ENCODE data around the gene LHCGR.

Gene LHCGR

GRCh38 chr2:48721158-48721557, 34.4 kb downstream of the LHCGR start:
- H3K4me3 ChIP-seq (ENCODE audit: low read depth, low read length) = no peak overlapping the region
- no peak for DNase-seq (ENCODE audit: low read depth)
- TF ChIP-seq, protein P1, sequence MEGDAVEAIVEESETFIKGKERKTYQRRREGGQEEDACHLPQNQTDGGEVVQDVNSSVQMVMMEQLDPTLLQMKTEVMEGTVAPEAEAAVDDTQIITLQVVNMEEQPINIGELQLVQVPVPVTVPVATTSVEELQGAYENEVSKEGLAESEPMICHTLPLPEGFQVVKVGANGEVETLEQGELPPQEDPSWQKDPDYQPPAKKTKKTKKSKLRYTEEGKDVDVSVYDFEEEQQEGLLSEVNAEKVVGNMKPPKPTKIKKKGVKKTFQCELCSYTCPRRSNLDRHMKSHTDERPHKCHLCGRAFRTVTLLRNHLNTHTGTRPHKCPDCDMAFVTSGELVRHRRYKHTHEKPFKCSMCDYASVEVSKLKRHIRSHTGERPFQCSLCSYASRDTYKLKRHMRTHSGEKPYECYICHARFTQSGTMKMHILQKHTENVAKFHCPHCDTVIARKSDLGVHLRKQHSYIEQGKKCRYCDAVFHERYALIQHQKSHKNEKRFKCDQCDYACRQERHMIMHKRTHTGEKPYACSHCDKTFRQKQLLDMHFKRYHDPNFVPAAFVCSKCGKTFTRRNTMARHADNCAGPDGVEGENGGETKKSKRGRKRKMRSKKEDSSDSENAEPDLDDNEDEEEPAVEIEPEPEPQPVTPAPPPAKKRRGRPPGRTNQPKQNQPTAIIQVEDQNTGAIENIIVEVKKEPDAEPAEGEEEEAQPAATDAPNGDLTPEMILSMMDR (IDR thresholded peaks at IDR 0.05; ENCODE audit: control insufficient read depth, extremely low read depth, insufficient read depth) = no peak

DNA sequence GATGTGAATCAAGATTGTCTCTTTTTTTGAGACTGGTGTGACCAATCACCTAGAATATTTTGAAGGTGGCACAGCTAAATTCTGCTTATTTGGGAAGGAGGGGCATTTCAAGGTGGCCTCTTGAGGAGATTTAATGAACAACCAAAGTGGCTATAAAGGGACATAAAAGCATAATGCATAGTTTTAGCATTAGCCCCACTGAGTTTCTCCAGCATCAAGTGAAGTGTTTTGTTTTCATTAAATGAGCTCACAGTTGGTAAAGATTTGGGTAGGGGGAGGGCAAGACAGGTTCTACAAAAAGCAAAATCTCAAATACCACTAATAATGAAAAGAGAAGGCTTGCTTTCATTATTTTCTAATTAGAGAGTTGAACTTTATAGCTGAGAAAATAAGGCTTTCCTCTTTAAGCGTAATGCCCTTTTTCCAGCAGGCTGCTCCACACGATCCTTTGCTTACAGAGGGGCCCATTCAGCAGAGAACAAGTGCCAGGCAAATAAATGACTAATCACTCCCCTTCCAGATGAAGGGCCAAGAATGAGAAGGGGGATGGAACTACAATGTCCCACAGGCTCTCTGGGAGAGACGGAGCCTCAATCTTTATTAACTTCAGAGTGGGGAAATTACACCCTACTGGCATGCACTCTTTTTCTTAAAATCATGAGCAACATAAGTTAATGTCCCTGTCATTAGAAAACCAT, 35.9 kb downstream of the LHCGR start:
- H3K4me3 ChIP-seq (ENCODE audit: low read depth, low read length) = no peak overlapping the region
- TF ChIP-seq, protein P1 (IDR thresholded peaks at IDR 0.05; ENCODE audit: control insufficient read depth, extremely low read depth, insufficient read depth) = no peak
- DNase-seq (ENCODE audit: low read depth) = no peak

DNA sequence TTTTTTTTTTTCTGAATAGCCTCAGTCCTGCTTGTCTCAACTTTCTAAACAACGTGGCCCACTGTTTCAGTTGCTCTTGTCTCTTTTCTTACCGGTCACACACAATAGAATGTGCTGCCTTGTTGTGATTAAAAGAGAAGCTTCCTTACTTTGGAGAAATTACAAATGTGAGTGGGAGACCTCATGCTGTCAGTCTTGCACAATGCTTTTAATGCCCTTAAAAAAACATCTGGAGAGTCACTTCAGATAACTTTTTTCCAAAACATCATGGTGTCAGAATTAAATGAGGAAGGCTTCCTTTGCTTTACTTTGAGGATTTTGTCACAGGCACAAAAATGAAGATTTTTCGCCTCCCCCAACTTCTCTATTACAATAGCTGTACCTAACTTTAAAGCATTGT, 37.7 kb downstream of the LHCGR start:
- no peak overlapping the region for H3K4me3 ChIP-seq (ENCODE audit: low read depth, low read length)
- no peak for DNase-seq (ENCODE audit: low read depth)
- TF ChIP-seq, protein P1 (IDR thresholded peaks at IDR 0.05; ENCODE audit: control insufficient read depth, extremely low read depth, insufficient read depth) = no peak

- no peak for DNase-seq (ENCODE audit: low read depth)
- no peak overlapping the region for H3K4me3 ChIP-seq (ENCODE audit: low read depth, low read length)
- TF ChIP-seq, protein P1 (IDR thresholded peaks at IDR 0.05; ENCODE audit: control insufficient read depth, extremely low read depth, insufficient read depth) = no peak
Observed at GRCh38 chr2:48715956-48716355, 39.6 kb downstream of the LHCGR start.

GRCh38 chr2:48715042-48715899, 40.3 kb downstream of the LHCGR start:
- no peak overlapping the region for H3K4me3 ChIP-seq (ENCODE audit: low read depth, low read length)
- no peak for DNase-seq (ENCODE audit: low read depth)
- TF ChIP-seq, protein P1 (IDR thresholded peaks at IDR 0.05; ENCODE audit: control insufficient read depth, extremely low read depth, insufficient read depth) = no peak

- TF ChIP-seq, protein P1 (IDR thresholded peaks at IDR 0.05; ENCODE audit: control insufficient read depth, extremely low read depth, insufficient read depth) = no peak
- no peak for DNase-seq (ENCODE audit: low read depth)
- H3K4me3 ChIP-seq (ENCODE audit: low read depth, low read length) = no peak overlapping the region
Observed at GRCh38 chr2:48714245-48714644, 41.3 kb downstream of the LHCGR start.
